IMR-90 (cell line): ENCODE results near the gene PPARGC1A. TPM values are rescaled to one million over a fixed set of nuclear protein-coding genes. Genes with fewer than 3 reads are reported as not detected.

Experiments
- ATAC-seq: fragments of 200-7000 bp; cut with Tn5 transposase; 2 replicates; pipeline ENCODE4 v1.9.1; 2020; ENCODE audit warnings: low read depth, mild to moderate bottlenecking, moderate library complexity
- BruUV-seq: library from RNA; stranded (reverse); fragments of 400-500 nt; replicated peaks from 2 replicates; lab custom pipeline; 2021; lab: Mats Ljungman, UMichigan
- CTCF ChIA-PET: fragments of 300-600 bp; formaldehyde crosslinking; extraction: SDS; loops from one replicate; lab custom pipeline; 2021; ENCODE audit warnings: antibody characterized with exemption; lab: Yijun Ruan, JAX
- POLR2A ChIA-PET: fragments of 300-600 bp; sonication (Branson Sonifier 250); formaldehyde crosslinking; loops from one replicate; lab custom pipeline; 2022; ENCODE audit warnings: antibody characterized with exemption; ENCODE audit not compliant: unreplicated experiment; lab: Charles Lee
- DNase-seq: peaks from one replicate; pipeline ENCODE4 v3.0.0; 2013
- H2AFZ ChIP-seq: replicated peaks from 2 replicates; pipeline ENCODE3; 2013; ENCODE audit warnings: low read length, mild to moderate bottlenecking; ENCODE audit not compliant: poor library complexity
- H2AK5ac ChIP-seq: 2 replicates; pipeline ENCODE4 v1.6.1; 2013; ENCODE audit warnings: low read depth, low read length, inconsistent platforms
- H2AK9ac ChIP-seq: replicated peaks from 2 replicates; pipeline ENCODE3; 2013; ENCODE audit warnings: mild to moderate bottlenecking, low read depth, low read length, moderate library complexity; ENCODE audit not compliant: poor library complexity
- H2BK120ac ChIP-seq: 2 replicates; pipeline ENCODE4 v1.6.1; 2013; ENCODE audit warnings: low read depth, low read length, inconsistent platforms
- H2BK15ac ChIP-seq: 3 replicates; pipeline ENCODE4 v1.6.1; 2013; ENCODE audit warnings: low read depth, low read length, inconsistent platforms
- H2BK20ac ChIP-seq: 2 replicates; pipeline ENCODE4 v1.6.1; 2013; ENCODE audit warnings: low read depth, mild to moderate bottlenecking, inconsistent platforms, low read length, moderate library complexity
- H2BK5ac ChIP-seq: 2 replicates; pipeline ENCODE4 v1.6.1; 2013; ENCODE audit warnings: mild to moderate bottlenecking, low read depth, low read length, inconsistent platforms; ENCODE audit not compliant: poor library complexity, severe bottlenecking
- H3K14ac ChIP-seq: replicated peaks from 2 replicates; pipeline ENCODE4 v1.6.1; 2013; ENCODE audit warnings: low read depth, low read length, inconsistent platforms
- H3K18ac ChIP-seq: 2 replicates; pipeline ENCODE4 v1.6.1; 2013; ENCODE audit warnings: low read depth, low read length, control low read depth
- H3K23ac ChIP-seq: 2 replicates; pipeline ENCODE4 v1.6.1; 2013; ENCODE audit warnings: low read depth, low read length, inconsistent platforms
- H3K27ac ChIP-seq: 2 replicates; pipeline ENCODE4 v1.5.1; 2013; ENCODE audit warnings: mild to moderate bottlenecking, control low read depth, low read length; ENCODE audit not compliant: insufficient read depth
- H3K27me3 ChIP-seq: 2 replicates; pipeline ENCODE4 v1.6.1; 2013; ENCODE audit warnings: low read length; ENCODE audit not compliant: control insufficient read depth, insufficient read depth
- H3K36me3 ChIP-seq: 2 replicates; pipeline ENCODE4 v1.6.1; 2013; ENCODE audit warnings: low read length, mixed read lengths; ENCODE audit not compliant: control insufficient read depth, insufficient read depth
- H3K4ac ChIP-seq: 2 replicates; pipeline ENCODE4 v1.6.1; 2013; ENCODE audit warnings: low read depth, low read length, inconsistent platforms
- H3K4me1 ChIP-seq: 2 replicates; pipeline ENCODE4 v1.6.1; 2013; ENCODE audit warnings: low read length, mixed read lengths; ENCODE audit not compliant: control insufficient read depth, insufficient read depth
- H3K4me2 ChIP-seq: 2 replicates; pipeline ENCODE4 v1.6.1; 2013; ENCODE audit warnings: low read depth, mild to moderate bottlenecking, control low read depth, low read length, moderate library complexity
- H3K4me3 ChIP-seq: 2 replicates; pipeline ENCODE4 v1.5.1; 2013; ENCODE audit warnings: low read depth, mild to moderate bottlenecking, control low read depth, low read length, moderate library complexity; ENCODE audit not compliant: insufficient read depth
- H3K56ac ChIP-seq: 2 replicates; pipeline ENCODE4 v1.6.1; 2013; ENCODE audit warnings: low read length, inconsistent platforms; ENCODE audit not compliant: insufficient read depth; ENCODE audit errors: extremely low read depth
- H3K79me1 ChIP-seq, 2 experiments: 2 replicates each; pipeline ENCODE4 v1.6.1; 2013; ENCODE audit warnings: low read length in 2 of 2, inconsistent platforms in 1 of 2, low read depth in 1 of 2
- H3K9ac ChIP-seq: 2 replicates; pipeline ENCODE4 v1.6.1; 2013; ENCODE audit warnings: low read depth, low read length, control low read depth
- H3K9me1 ChIP-seq: 2 replicates; pipeline ENCODE4 v1.6.1; 2013; ENCODE audit warnings: low read length, inconsistent platforms; ENCODE audit not compliant: insufficient read depth
- H3K9me3 ChIP-seq: 2 replicates; pipeline ENCODE4 v1.6.1; 2013; ENCODE audit warnings: low read length; ENCODE audit not compliant: control insufficient read depth, insufficient read depth
- H4K20me1 ChIP-seq: 2 replicates; pipeline ENCODE4 v1.6.1; 2013; ENCODE audit warnings: low read length, inconsistent platforms; ENCODE audit not compliant: insufficient read depth
- H4K5ac ChIP-seq: 2 replicates; pipeline ENCODE4 v1.6.1; 2013; ENCODE audit warnings: mild to moderate bottlenecking, low read depth, low read length, control low read depth
- H4K8ac ChIP-seq, 2 experiments: 2 replicates each; pipeline ENCODE4 v1.6.1; 2013; ENCODE audit warnings: low read depth in 2 of 2, low read length in 2 of 2, control low read depth in 1 of 2, inconsistent platforms in 1 of 2
- H4K91ac ChIP-seq: 2 replicates; pipeline ENCODE4 v1.6.1; 2013; ENCODE audit warnings: low read depth, low read length, inconsistent platforms; ENCODE audit not compliant: insufficient read depth
- MAZ ChIP-seq: IDR thresholded peaks from 2 replicates; pipeline ENCODE4 v1.6.1; 2012; ENCODE audit warnings: low read depth, mild to moderate bottlenecking, low read length, improper control_type of control experiment, moderate library complexity, borderline replicate concordance
- POLR2A ChIP-seq: IDR thresholded peaks from 2 replicates; pipeline ENCODE4 v1.6.1; 2012; ENCODE audit warnings: mild to moderate bottlenecking, low read depth, low read length
- RAD21 ChIP-seq: IDR thresholded peaks from 2 replicates; pipeline ENCODE4 v1.6.1; 2012; ENCODE audit warnings: low read length, improper control_type of control experiment
- RCOR1 ChIP-seq: IDR thresholded peaks from 2 replicates; pipeline ENCODE4 v1.6.1; 2012; ENCODE audit warnings: mild to moderate bottlenecking, low read length, improper control_type of control experiment; ENCODE audit not compliant: insufficient replicate concordance
- SMC3 ChIP-seq: fragments of 150-350 bp; IDR thresholded peaks from 2 replicates; pipeline ENCODE4 v1.6.1; 2016; ENCODE audit warnings: low read depth, mild to moderate bottlenecking, antibody characterized with exemption, low read length, moderate library complexity
- WGBS, 2 experiments: methylation state at CpG; one replicate each; pipeline versions ENCODE4 v1.1.5 to v1.1.7; 2013; ENCODE audit warnings: missing lambda C conversion rate in 2 of 2; ENCODE audit not compliant: insufficient read length in 1 of 2; ENCODE audit errors: extremely low coverage in 2 of 2; 5-methylcytosine and 5-hydroxymethylcytosine counted together
- dilution Hi-C: fragments of 300-500 bp; cut with HindIII; formaldehyde crosslinking; loops from one replicate; pipeline ENCODE4 v1.14.3; 2018; ENCODE audit warnings: low sequenced_read_pairs; ENCODE audit not compliant: unreplicated experiment
- in situ Hi-C: fragments of 300-500 bp; cut with MboI; formaldehyde crosslinking; loops from 3 replicates; pipeline ENCODE4 v1.14.3; 2019; ENCODE audit warnings: low sequenced_read_pairs, inconsistent platforms, mixed read lengths
- intact Hi-C: fragments of 100-400 bp; cut with micrococcal nuclease; formaldehyde crosslinking; loops from 2 replicates; pipeline ENCODE4 v1.10.0; 2022
- polyA plus RNA-seq, 3 experiments: library from polyadenylated mRNA; depleted of rRNA; stranded (reverse); fragments of >200 nt; gene quantifications; 2 replicates each; pipeline ENCODE4 v1.2.3, GENCODE V29; 2012; ENCODE audit warnings: low replicate concordance in 1 of 3
- total RNA-seq: library from RNA; depleted of rRNA; stranded (reverse); fragments of >200 nt; gene quantifications from 2 replicates; pipeline ENCODE4 v1.2.3, GENCODE V29; 2012
- TF ChIP-seq, protein P1 (sequence below): conservative IDR thresholded peaks from 2 replicates; pipeline ENCODE4 v1.5.1; 2012; ENCODE audit warnings: mild to moderate bottlenecking, low read depth, low read length, improper control_type of control experiment

PPARGC1A gene
- total and polyA plus RNA-seq, 2 of the 4 experiments (the other 2 are of a cell fraction): under 0.01 to 0.03 TPM

GRCh38 chr4:23750125-23750524, 139.7 kb downstream of the PPARGC1A start:
- Histone ChIP-seq H3K9me1 (no peaks in the 10 kb centered on the region), H3K27ac (no peak overlapping the region), H2AFZ (no peak overlapping the region), H3K56ac (no peak overlapping the region), H4K8ac (no peak overlapping the region), H3K14ac (no peak overlapping the region), H3K36me3 (no peaks in the 10 kb centered on the region), H2BK20ac (no peak overlapping the region), H3K18ac (no peak overlapping the region), H4K20me1 (no peaks in the 10 kb centered on the region), H2AK5ac (no peak overlapping the region), H2BK120ac (no peak overlapping the region), H3K23ac (no peak overlapping the region), H3K27me3 (no peaks in the 10 kb centered on the region), H4K91ac (no peak overlapping the region), H3K4me1 (no peaks in the 10 kb centered on the region), H2BK15ac (no peak overlapping the region), H3K79me1 (no peaks in the 10 kb centered on the region), H3K9ac (no peak overlapping the region), H2AK9ac (no peak overlapping the region), H3K9me3 (no peaks in the 10 kb centered on the region), H3K4me2 (no peak overlapping the region), H4K5ac (no peak overlapping the region), H2BK5ac (no peak overlapping the region), H3K4ac (no peak overlapping the region), H3K4me3 (no peak overlapping the region)
- no peak for DNase-seq
- in situ Hi-C loops: no loop called here
- no TSS peak for BruUV-seq
- ATAC-seq: no peak
- ChIA-PET POLR2A (no interaction called here), CTCF (no interaction called here)
- dilution Hi-C loops: no loop called here
- WGBS, 2 experiments: no CpG with 5 or more reads among the region's 2 CpGs
- TF ChIP-seq, protein P1, sequence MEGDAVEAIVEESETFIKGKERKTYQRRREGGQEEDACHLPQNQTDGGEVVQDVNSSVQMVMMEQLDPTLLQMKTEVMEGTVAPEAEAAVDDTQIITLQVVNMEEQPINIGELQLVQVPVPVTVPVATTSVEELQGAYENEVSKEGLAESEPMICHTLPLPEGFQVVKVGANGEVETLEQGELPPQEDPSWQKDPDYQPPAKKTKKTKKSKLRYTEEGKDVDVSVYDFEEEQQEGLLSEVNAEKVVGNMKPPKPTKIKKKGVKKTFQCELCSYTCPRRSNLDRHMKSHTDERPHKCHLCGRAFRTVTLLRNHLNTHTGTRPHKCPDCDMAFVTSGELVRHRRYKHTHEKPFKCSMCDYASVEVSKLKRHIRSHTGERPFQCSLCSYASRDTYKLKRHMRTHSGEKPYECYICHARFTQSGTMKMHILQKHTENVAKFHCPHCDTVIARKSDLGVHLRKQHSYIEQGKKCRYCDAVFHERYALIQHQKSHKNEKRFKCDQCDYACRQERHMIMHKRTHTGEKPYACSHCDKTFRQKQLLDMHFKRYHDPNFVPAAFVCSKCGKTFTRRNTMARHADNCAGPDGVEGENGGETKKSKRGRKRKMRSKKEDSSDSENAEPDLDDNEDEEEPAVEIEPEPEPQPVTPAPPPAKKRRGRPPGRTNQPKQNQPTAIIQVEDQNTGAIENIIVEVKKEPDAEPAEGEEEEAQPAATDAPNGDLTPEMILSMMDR: no peak
- TF ChIP-seq SMC3 (no peak), POLR2A (no peak), RAD21 (no peak), MAZ (no peak), RCOR1 (no peak)
- intact Hi-C loops: no loop called here
